GM12878 (cell line): ENCODE results near the gene OR1F1. TPM values are rescaled to one million over a fixed set of nuclear protein-coding genes. Genes with fewer than 3 reads are reported as not detected.

Experiments
- ATAC-seq: fragments of 200-7000 bp; cut with Tn5 transposase; 3 replicates; pipeline ENCODE4 v1.9.1; 2020; ENCODE audit warnings: mild to moderate bottlenecking, moderate library complexity
- BruUV-seq: library from RNA; stranded (reverse); fragments of 400-500 nt; replicated peaks from 2 replicates; lab custom pipeline; 2021; lab: Mats Ljungman, UMichigan
- CTCF ChIA-PET: fragments of 300-600 bp; sonication (Branson Sonifier 250); formaldehyde crosslinking; extraction: SDS; loops from one replicate; lab custom pipeline; 2021; ENCODE audit warnings: inconsistent platforms; lab: Yijun Ruan, JAX
- POLR2A ChIA-PET: fragments of 350-600 bp; formaldehyde crosslinking; extraction: SDS; loops from one replicate; lab custom pipeline; 2021; ENCODE audit warnings: inconsistent platforms; lab: Charles Lee
- RAD21 ChIA-PET: fragments of 300-600 bp; sonication (Branson Sonifier 250); formaldehyde crosslinking; loops from one replicate; lab custom pipeline; 2023; ENCODE audit warnings: antibody characterized with exemption; ENCODE audit not compliant: unreplicated experiment; lab: Charles Lee
- SMC1A ChIA-PET: fragments of 300-600 bp; sonication (Branson Sonifier 250); formaldehyde crosslinking; loops from one replicate; lab custom pipeline; 2023; ENCODE audit not compliant: unreplicated experiment, uncharacterized antibody; lab: Charles Lee
- DNase-seq: peaks from one replicate; pipeline ENCODE4 v3.0.0-alpha.2; 2011; ENCODE audit warnings: low read depth, low spot score
- FAIRE-seq: peaks from 3 replicates; lab custom pipeline; 2011; peaks lifted over from hg19 to GRCh38; lab: Jason Lieb, UNC
- H2AFZ ChIP-seq: 2 replicates; pipeline ENCODE4 v1.6.0; 2011; ENCODE audit warnings: low read depth, low read length, control low read depth; ENCODE audit not compliant: control insufficient read depth
- H3K27ac ChIP-seq: 2 replicates; pipeline ENCODE4 v1.5.1; 2011; ENCODE audit warnings: control low read depth; ENCODE audit not compliant: control insufficient read depth, insufficient read depth
- H3K27me3 ChIP-seq, 2 experiments: replicated peaks in 1 of 2; 2 replicates each; pipeline versions ENCODE4 v1.6.0 to v1.6.1; 2011; ENCODE audit warnings: low read length in 1 of 2; ENCODE audit not compliant: control insufficient read depth in 2 of 2, insufficient read depth in 2 of 2
- H3K36me3 ChIP-seq, 2 experiments: 2 replicates each; pipeline ENCODE4 v1.5.1; 2011; ENCODE audit warnings: low read length in 1 of 2; ENCODE audit not compliant: control insufficient read depth in 2 of 2, insufficient read depth in 2 of 2
- H3K4me1 ChIP-seq: 2 replicates; pipeline ENCODE4 v1.6.1; 2011; ENCODE audit warnings: mild to moderate bottlenecking, low read length, moderate library complexity, mixed read lengths; ENCODE audit not compliant: control insufficient read depth, insufficient read depth
- H3K4me2 ChIP-seq: 2 replicates; pipeline ENCODE4 v1.6.0; 2011; ENCODE audit warnings: control low read depth; ENCODE audit not compliant: control insufficient read depth, insufficient read depth
- H3K4me3 ChIP-seq: fragments of 200-600 bp; sonication (generic); 2 replicates; pipeline ENCODE4 v1.5.1; 2016
- H3K79me2 ChIP-seq: 2 replicates; pipeline ENCODE4 v1.6.0; 2011; ENCODE audit warnings: low read length; ENCODE audit not compliant: control insufficient read depth, insufficient read depth
- H3K9ac ChIP-seq: 2 replicates; pipeline ENCODE4 v1.8.0; 2011; ENCODE audit warnings: low read length, control low read depth, mixed read lengths; ENCODE audit not compliant: control insufficient read depth, insufficient read depth
- H3K9me3 ChIP-seq: replicated peaks from 3 replicates; pipeline ENCODE4 v1.5.1; 2011; ENCODE audit warnings: mild to moderate bottlenecking, low read length; ENCODE audit not compliant: control insufficient read depth, insufficient read depth
- H4K20me1 ChIP-seq: 2 replicates; pipeline ENCODE4 v1.6.0; 2011; ENCODE audit not compliant: control insufficient read depth, insufficient read depth
- BHLHE40 ChIP-seq, 2 experiments: fragments of 450-650 bp in 1 of 2; IDR thresholded peaks; 2 replicates each; pipeline ENCODE4 v1.6.1; 2011 to 2017; ENCODE audit warnings: low read depth in 2 of 2, borderline replicate concordance in 1 of 2, improper control_type of control experiment in 1 of 2, low read length in 1 of 2, mild to moderate bottlenecking in 1 of 2
- EP300 ChIP-seq, 2 experiments: fragments of 150-350 bp in 1 of 2; IDR thresholded peaks; 2 replicates each; pipeline ENCODE4 v1.6.1; 2011 to 2012; ENCODE audit warnings: low read depth in 2 of 2, low read length in 2 of 2, borderline replicate concordance in 1 of 2, improper control_type of control experiment in 1 of 2, inconsistent platforms in 1 of 2; ENCODE audit not compliant: control insufficient read depth in 1 of 2
- HCFC1 ChIP-seq: fragments of 150-350 bp; IDR thresholded peaks from 2 replicates; pipeline ENCODE4 v1.6.1; 2014; ENCODE audit warnings: low read length
- POLR2AphosphoS5 ChIP-seq: IDR thresholded peaks from 2 replicates; pipeline ENCODE4 v1.6.1; 2011; ENCODE audit warnings: mild to moderate bottlenecking, low read length, inconsistent platforms
- RAD51 ChIP-seq: fragments of 450-650 bp; IDR thresholded peaks from 2 replicates; pipeline ENCODE4 v1.6.1; 2016; ENCODE audit warnings: moderate library complexity, mild to moderate bottlenecking, inconsistent platforms
- RUNX3 ChIP-seq: IDR thresholded peaks from 2 replicates; pipeline ENCODE4 v1.6.1; 2012; ENCODE audit warnings: low read length, inconsistent platforms
- WGBS: methylation state at CpG from one replicate; pipeline ENCODE4 v1.1.6; 2016; ENCODE audit warnings: low lambda C conversion rate; ENCODE audit not compliant: insufficient replicate concordance, insufficient coverage; ENCODE audit errors: missing lambda C conversion rate; 5-methylcytosine and 5-hydroxymethylcytosine counted together
- in situ Hi-C: fragments of 300-500 bp; cut with MboI; formaldehyde crosslinking; loops from 9 replicates; pipeline ENCODE4 v1.14.3; 2018; ENCODE audit warnings: mixed read lengths
- intact Hi-C: fragments of 100-400 bp; cut with micrococcal nuclease; formaldehyde crosslinking; loops from one replicate; pipeline ENCODE4 v1.14.2; 2022; ENCODE audit not compliant: unreplicated experiment
- polyA plus RNA-seq, 11 experiments: library from polyadenylated mRNA; depleted of rRNA in 4 of 11; unstranded in 6 of 11; stranded (reverse) in 5 of 11; fragments of >200 nt; fragmentation: Nextera tagmentation in 4 of 11; fragmentation: Illumina TruSeq in 1 of 11; extraction: Ambion mirVana in 4 of 11; extraction: Trizol in 1 of 11; gene quantifications; 1 replicate in 1 of 11; 2 replicates in 10 of 11; pipeline versions ENCODE4 v1.2.1 to v1.2.3, GENCODE V29; 2011 to 2016; ENCODE audit warnings: inconsistent platforms in 2 of 11, missing spikeins in 2 of 11, low read depth in 1 of 11
- total RNA-seq, 4 experiments: library from RNA; depleted of rRNA in 3 of 4; stranded (reverse); fragments of >200 nt in 3 of 4; fragmentation: Illumina TruSeq in 1 of 4; extraction: Trizol in 1 of 4; gene quantifications; 2 replicates each; pipeline versions ENCODE4 v1.2.1 to v1.2.3, GENCODE V29; 2013 to 2021
- TF ChIP-seq, protein P1 (sequence below): fragments of 450-650 bp; IDR thresholded peaks from 2 replicates; pipeline ENCODE4 v1.6.1; 2017; ENCODE audit warnings: mild to moderate bottlenecking, moderate library complexity
- TF ChIP-seq, protein P2 (sequence below): fragments of 450-650 bp; IDR thresholded peaks from 2 replicates; pipeline ENCODE4 v1.6.1; 2016; ENCODE audit warnings: mild to moderate bottlenecking
- TF ChIP-seq, protein P3 (sequence below): IDR thresholded peaks from 2 replicates; pipeline ENCODE4 v1.6.1; 2011; ENCODE audit warnings: borderline replicate concordance, low read depth, mild to moderate bottlenecking, moderate library complexity, mixed read lengths, low read length; ENCODE audit not compliant: insufficient read depth; ENCODE audit errors: extremely low read length
- TF ChIP-seq, protein P4 (sequence below): fragments of 450-650 bp; IDR thresholded peaks from 2 replicates; pipeline ENCODE4 v1.6.1; 2016; ENCODE audit warnings: mild to moderate bottlenecking
- TF ChIP-seq, protein P5 (sequence below), 3 experiments: IDR thresholded peaks in 2 of 3; conservative IDR thresholded peaks in 1 of 3; 2 replicates each; pipeline ENCODE4 v1.5.1; 2011; ENCODE audit warnings: low read depth in 3 of 3, low read length in 3 of 3, mild to moderate bottlenecking in 3 of 3, control low read depth in 2 of 3, moderate library complexity in 2 of 3, inconsistent platforms in 1 of 3, mixed read lengths in 1 of 3; ENCODE audit not compliant: control insufficient read depth in 2 of 3, insufficient read depth in 1 of 3; ENCODE audit errors: extremely low read depth in 1 of 3

OR1F1 gene
- total and polyA plus RNA-seq, 10 of the 15 experiments (the other 5 are each of a cell fraction or from before 2014, with no cell fraction given), result 0.10 to 0.14 (median 0.12) TPM; not detected in 7

DNA sequence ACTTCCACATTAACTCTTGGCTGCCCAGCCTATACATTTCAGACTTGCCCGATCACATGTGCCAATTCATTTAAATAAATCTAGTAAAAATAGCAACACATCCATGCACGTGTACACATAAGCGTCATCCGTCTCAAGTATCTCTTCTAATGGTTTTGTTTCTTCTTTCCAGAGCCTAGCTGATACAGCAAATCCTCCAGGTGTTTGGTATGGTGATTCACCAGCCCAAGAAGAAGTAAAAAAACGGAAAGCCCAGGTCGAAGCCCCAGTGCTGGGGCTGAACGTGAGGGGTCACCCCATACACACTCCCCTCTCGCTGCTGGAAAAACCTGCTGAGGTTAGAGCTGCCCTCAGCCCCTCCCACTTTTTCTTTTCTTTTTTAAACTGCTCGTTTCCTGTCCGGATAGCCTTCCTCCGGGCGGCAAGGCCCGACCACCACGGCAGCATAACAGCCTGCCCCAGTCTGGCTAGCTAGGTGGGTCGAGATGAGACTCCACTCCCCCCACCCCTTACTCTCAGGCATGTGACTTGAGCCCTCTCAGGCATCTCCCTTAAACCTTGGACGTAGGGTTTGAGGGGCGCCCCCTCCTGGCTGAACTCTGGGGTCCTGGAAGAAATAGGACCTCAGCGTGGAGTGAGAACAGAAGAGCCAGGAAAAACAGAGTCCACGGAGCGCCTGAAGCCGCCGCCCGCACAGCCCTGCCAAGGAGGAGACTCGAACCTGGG lies 13.9 kb upstream of the OR1F1 start:
- 1% methylated on average over 24 of the region's 24 CpGs for WGBS
- no peaks in the 10 kb centered on the region for H3K79me2 ChIP-seq
- no peaks in the 10 kb centered on the region for H4K20me1 ChIP-seq
- ATAC-seq (peak; percentile 16), FAIRE-seq (peak; percentile 7), DNase-seq (no peak)
- peaks cover 35% of the 10 kb centered on the region for H3K4me1 ChIP-seq
- no peaks in the 10 kb centered on the region for H3K36me3 ChIP-seq
- H3K4me2 ChIP-seq, result peak overlapping the region; percentile 92
- no peaks in the 10 kb centered on the region; a peak in 1 of 4 replicates for H3K27me3 ChIP-seq
- BruUV-seq, result no TSS peak
- SMC1A ChIA-PET, result interaction anchor here (0.9 to 1.0 kb wide), 2 partner anchors 15 to 94 kb away, joined by 3 read pairs; no protein-coding TSS in a partner anchor
- CTCF ChIA-PET, result interaction anchor here (0.8 to 1.7 kb wide), 10 partner anchors 8 to 287 kb away, joined by 3 to 15 read pairs (median 4); partner anchors contain the start of gene NAA60
- no peaks in the 10 kb centered on the region for H3K9me3 ChIP-seq
- peak overlapping the region; percentile 25; the same call in 1 of the 2 replicates for H3K27ac ChIP-seq
- intact Hi-C loops, result no loop called here
- in situ Hi-C loops, result no loop called here
- H3K4me3 ChIP-seq, result peak overlapping the region; percentile 22
- POLR2A ChIA-PET, result interaction anchor here (0.7 to 1.6 kb wide), 2 partner anchors 39 to 53 kb away, joined by 3 read pairs; partner anchors contain the start of gene ZNF213
- H2AFZ ChIP-seq, result peak overlapping the region; percentile 81
- H3K9ac ChIP-seq, result peak overlapping the region; percentile 51; the same call in 1 of the 2 replicates
- RAD21 ChIA-PET, result no interaction called here
- TF ChIP-seq, protein P1, sequence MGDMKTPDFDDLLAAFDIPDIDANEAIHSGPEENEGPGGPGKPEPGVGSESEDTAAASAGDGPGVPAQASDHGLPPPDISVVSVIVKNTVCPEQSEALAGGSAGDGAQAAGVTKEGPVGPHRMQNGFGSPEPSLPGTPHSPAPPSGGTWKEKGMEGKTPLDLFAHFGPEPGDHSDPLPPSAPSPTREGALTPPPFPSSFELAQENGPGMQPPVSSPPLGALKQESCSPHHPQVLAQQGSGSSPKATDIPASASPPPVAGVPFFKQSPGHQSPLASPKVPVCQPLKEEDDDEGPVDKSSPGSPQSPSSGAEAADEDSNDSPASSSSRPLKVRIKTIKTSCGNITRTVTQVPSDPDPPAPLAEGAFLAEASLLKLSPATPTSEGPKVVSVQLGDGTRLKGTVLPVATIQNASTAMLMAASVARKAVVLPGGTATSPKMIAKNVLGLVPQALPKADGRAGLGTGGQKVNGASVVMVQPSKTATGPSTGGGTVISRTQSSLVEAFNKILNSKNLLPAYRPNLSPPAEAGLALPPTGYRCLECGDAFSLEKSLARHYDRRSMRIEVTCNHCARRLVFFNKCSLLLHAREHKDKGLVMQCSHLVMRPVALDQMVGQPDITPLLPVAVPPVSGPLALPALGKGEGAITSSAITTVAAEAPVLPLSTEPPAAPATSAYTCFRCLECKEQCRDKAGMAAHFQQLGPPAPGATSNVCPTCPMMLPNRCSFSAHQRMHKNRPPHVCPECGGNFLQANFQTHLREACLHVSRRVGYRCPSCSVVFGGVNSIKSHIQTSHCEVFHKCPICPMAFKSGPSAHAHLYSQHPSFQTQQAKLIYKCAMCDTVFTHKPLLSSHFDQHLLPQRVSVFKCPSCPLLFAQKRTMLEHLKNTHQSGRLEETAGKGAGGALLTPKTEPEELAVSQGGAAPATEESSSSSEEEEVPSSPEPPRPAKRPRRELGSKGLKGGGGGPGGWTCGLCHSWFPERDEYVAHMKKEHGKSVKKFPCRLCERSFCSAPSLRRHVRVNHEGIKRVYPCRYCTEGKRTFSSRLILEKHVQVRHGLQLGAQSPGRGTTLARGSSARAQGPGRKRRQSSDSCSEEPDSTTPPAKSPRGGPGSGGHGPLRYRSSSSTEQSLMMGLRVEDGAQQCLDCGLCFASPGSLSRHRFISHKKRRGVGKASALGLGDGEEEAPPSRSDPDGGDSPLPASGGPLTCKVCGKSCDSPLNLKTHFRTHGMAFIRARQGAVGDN, result no peak
- TF ChIP-seq, protein P2, sequence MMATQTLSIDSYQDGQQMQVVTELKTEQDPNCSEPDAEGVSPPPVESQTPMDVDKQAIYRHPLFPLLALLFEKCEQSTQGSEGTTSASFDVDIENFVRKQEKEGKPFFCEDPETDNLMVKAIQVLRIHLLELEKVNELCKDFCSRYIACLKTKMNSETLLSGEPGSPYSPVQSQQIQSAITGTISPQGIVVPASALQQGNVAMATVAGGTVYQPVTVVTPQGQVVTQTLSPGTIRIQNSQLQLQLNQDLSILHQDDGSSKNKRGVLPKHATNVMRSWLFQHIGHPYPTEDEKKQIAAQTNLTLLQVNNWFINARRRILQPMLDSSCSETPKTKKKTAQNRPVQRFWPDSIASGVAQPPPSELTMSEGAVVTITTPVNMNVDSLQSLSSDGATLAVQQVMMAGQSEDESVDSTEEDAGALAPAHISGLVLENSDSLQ, result no peak
- TF ChIP-seq RUNX3 (0 out of 2 replicates have a peak, but pooled peaks have one; percentile 25), HCFC1 (no peak), POLR2AphosphoS5 (no peak), EP300 (IDR thresholded peaks at IDR 0.05; ENCODE audit: borderline replicate concordance in 1 of 2, control insufficient read depth in 1 of 2, low read depth in 2 of 2, low read length in 2 of 2) (no peak), RAD51 (no peak), BHLHE40 (IDR thresholded peaks at IDR 0.05; ENCODE audit: borderline replicate concordance in 1 of 2, low read depth in 2 of 2, low read length in 1 of 2) (peak; percentile 36 to 72; a peak in 3 of 4 replicates)
- TF ChIP-seq, protein P3, sequence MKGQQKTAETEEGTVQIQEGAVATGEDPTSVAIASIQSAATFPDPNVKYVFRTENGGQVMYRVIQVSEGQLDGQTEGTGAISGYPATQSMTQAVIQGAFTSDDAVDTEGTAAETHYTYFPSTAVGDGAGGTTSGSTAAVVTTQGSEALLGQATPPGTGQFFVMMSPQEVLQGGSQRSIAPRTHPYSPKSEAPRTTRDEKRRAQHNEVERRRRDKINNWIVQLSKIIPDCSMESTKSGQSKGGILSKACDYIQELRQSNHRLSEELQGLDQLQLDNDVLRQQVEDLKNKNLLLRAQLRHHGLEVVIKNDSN, result no peak
- TF ChIP-seq, protein P4, sequence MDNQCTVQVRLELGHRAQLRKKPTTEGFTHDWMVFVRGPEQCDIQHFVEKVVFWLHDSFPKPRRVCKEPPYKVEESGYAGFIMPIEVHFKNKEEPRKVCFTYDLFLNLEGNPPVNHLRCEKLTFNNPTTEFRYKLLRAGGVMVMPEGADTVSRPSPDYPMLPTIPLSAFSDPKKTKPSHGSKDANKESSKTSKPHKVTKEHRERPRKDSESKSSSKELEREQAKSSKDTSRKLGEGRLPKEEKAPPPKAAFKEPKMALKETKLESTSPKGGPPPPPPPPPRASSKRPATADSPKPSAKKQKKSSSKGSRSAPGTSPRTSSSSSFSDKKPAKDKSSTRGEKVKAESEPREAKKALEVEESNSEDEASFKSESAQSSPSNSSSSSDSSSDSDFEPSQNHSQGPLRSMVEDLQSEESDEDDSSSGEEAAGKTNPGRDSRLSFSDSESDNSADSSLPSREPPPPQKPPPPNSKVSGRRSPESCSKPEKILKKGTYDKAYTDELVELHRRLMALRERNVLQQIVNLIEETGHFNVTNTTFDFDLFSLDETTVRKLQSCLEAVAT, result no peak
- TF ChIP-seq, protein P5, sequence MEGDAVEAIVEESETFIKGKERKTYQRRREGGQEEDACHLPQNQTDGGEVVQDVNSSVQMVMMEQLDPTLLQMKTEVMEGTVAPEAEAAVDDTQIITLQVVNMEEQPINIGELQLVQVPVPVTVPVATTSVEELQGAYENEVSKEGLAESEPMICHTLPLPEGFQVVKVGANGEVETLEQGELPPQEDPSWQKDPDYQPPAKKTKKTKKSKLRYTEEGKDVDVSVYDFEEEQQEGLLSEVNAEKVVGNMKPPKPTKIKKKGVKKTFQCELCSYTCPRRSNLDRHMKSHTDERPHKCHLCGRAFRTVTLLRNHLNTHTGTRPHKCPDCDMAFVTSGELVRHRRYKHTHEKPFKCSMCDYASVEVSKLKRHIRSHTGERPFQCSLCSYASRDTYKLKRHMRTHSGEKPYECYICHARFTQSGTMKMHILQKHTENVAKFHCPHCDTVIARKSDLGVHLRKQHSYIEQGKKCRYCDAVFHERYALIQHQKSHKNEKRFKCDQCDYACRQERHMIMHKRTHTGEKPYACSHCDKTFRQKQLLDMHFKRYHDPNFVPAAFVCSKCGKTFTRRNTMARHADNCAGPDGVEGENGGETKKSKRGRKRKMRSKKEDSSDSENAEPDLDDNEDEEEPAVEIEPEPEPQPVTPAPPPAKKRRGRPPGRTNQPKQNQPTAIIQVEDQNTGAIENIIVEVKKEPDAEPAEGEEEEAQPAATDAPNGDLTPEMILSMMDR (IDR thresholded peaks at IDR 0.05 in 2 of 3, conservative IDR thresholded peaks at IDR 0.05 in 1 of 3; ENCODE audit: control insufficient read depth in 2 of 3, extremely low read depth in 1 of 3, insufficient read depth in 1 of 3, low read depth in 3 of 3, low read length in 3 of 3), result peak; percentile 30 to 55 (median 54); a peak in 5 of 6 replicates
